Frontal cortex (tissue), 4 donors: ENCODE data around the gene ASIC4. TPM values are rescaled to one million over a fixed set of nuclear protein-coding genes. Genes with fewer than 3 reads are reported as not detected.

ENCODE experiments used
- DNase-seq, 2 donors: peaks; one replicate each; pipeline ENCODE4 v3.0.0; 2012; ENCODE audit warnings: low spot score in 2 of 2
- FAIRE-seq: peaks from 2 replicates; lab custom pipeline; 2012; peaks lifted over from hg19 to GRCh38; lab: Jason Lieb, UNC
- total RNA-seq: library from RNA; depleted of rRNA; stranded (reverse); fragments of >200 nt; gene quantifications from one replicate; pipeline ENCODE4 v1.2.3, GENCODE V29; 2014
- donor health status: control.
- donor health status: control.
- donor health status: control.

Gene ASIC4
- total RNA-seq, 1 donor from 2014 or later: 2.9 TPM

DNA sequence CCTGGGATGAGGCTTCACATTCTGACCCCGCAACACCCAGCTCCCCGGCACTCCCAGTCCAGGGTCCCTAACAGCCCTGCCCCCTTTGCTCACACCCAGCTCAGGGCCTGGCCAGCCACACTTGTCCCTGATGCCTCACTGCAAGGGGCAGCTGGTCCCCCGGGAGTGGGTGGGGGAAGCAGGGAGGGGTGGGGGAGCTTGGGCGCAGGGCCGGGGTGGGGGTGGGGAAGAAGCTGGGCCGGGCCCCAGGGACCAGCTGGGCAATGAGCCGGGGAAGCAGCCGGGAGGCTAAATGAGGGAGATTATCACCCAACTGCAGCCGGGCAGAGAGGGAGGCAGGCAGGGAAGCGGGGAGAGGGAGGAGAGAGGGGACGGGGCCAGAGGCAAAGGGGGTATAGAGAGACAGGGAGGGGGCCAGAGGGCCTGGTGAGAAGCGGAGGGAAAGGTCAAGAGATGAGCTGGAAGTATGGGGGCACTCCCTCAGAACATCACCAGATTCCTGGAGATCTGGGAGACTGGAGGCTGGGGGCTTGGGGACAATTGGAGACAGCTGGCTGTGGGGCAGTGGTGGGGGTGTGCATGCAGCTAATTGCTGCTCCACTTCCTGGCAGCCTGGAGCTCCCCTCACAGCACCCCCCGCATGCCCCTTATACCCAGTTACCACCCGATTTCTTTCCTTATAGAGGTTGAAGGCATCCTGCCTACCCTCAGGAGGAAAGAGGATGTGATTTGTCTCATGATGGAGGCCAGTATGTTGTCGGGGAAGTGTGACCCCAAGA, 2.5 kb upstream of the ASIC4 start:
- no peak for FAIRE-seq
- no peak for DNase-seq

GRCh38 chr2:219512524-219513216, 1.6 kb upstream of the ASIC4 start:
- DNase-seq: no peak
- no peak for FAIRE-seq

DNA sequence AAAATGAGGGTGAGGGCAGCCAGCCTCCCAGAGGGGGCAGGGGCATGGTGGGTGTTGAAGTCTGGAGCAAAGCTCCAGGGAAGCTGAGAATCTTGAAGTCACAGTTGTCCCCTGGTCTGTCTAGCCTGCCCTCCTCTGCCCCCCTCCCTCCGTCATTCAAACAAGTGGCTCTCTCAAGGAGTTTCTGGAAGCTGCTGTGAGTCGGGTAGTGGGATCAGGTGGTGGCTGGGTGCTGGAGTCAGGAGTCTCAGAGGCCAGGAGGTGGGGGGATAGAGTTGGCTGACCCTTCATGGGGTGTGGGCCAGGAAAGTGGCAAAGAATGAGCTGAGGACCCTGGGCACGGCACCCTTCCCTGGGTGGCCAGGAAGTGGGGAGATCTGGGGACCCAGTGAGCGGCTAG, 495 bp upstream of the ASIC4 start:
- FAIRE-seq (no peak), DNase-seq (no peak)

DNA sequence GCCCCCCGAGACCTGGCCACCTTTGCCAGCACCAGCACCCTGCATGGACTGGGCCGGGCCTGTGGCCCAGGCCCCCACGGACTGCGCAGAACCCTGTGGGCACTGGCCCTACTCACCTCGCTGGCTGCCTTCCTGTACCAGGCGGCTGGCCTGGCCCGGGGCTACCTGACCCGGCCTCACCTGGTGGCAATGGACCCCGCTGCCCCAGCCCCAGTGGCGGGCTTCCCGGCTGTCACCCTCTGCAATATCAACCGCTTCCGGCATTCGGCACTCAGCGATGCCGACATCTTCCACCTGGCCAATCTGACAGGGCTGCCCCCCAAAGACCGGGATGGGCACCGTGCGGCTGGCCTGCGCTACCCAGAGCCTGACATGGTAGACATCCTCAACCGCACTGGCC, 554 bp downstream of the ASIC4 start:
- FAIRE-seq (no peak), DNase-seq (no peak)

DNA sequence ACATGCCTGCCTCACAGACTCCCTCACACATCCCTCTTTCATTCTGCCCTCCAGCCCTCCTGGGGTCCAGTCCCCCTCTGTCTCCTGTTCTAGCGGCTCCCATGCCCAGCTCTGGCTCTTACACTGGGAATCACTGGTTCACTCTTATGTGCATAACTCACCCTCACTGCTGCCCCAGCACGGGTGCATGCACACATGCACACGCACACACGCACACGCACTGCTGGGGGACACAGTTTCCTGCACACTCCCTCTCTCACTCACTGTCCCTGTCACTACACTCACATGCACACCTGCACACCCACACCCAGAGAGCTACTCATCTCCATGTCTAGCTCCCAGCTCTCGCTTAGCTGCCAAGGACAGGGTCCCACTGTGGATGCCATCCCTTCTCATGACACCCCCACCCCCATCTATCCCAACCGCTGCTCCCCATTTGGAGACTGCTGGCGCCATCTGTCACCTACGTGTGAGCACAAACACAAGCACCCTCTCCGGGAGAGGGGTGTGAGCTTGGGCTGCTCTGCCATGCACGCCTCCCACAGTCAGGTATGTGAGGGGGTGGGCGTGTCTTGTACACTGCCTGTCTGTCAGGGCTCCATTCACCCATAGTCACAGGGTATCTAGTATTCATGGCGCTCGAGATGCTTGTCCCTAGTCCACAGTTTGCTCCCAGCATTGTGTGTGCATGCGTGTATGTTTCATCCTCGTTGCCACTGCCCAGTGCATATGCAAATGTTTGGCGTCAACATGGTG, 1.8 kb downstream of the ASIC4 start:
- no peak for FAIRE-seq
- DNase-seq: no peak

DNA sequence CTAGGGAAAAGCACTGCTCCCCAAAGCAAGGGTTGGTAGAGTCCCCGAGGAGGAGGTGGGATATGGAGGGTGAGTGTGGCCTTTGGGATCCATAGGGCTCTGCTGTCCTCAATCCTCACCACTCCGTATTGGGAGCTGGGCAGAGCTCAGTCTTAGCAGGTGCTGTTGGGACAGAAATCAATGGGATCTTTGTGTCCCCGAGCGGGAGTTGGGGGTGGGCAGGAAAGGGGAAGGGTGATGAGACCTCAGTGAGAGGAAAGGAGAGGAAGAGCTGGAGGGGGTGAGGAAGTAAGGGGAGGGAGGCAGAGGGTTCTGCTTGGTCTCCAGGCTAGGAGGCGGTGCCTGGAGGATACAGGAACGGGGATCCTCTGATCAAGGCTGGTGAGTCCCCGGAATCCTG, 2.6 kb downstream of the ASIC4 start:
- no peak for DNase-seq

GRCh38 chr2:219517954-219518778, 3.9 kb downstream of the ASIC4 start:
- DNase-seq: no peak
- FAIRE-seq: no peak

More for the DNA sequence above, 2.6 kb downstream of the ASIC4 start:
- FAIRE-seq: no peak

GRCh38 chr2:219519526-219519916, 5.2 kb downstream of the ASIC4 start:
- DNase-seq: no peak
- no peak for FAIRE-seq

DNA sequence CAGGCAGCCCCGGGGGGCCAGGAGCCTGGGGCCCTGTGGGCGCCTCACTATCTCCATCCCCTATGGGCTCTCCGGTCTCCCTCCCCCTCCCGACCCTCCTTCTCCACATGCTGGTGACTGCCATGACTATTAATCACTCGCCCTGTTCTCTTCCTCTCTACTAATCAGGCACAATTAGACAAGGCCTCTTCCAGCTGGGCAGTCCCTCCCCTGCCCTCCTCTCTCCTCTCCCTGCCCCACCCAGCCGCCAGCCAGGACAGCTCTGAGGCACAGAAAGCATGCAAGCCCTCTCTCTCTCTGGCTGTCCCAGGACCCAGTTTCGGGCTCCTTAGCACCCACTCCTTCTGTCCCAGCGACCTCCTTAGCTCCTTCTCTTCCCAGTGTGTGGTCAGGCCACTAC, 5.8 kb downstream of the ASIC4 start:
- DNase-seq (no peak), FAIRE-seq (no peak)

- peak in 1 of 2 donors; percentile 64 for DNase-seq
Observed at GRCh38 chr2:219521066-219521880, 7.0 kb downstream of the ASIC4 start.

GRCh38 chr2:219522111-219523030, 8.1 kb downstream of the ASIC4 start:
- DNase-seq (peak in 1 of 2 donors; percentile 77), FAIRE-seq (no peak)

More at GRCh38 chr2:219521066-219521880, 7.0 kb downstream of the ASIC4 start:
- no peak for FAIRE-seq

DNA sequence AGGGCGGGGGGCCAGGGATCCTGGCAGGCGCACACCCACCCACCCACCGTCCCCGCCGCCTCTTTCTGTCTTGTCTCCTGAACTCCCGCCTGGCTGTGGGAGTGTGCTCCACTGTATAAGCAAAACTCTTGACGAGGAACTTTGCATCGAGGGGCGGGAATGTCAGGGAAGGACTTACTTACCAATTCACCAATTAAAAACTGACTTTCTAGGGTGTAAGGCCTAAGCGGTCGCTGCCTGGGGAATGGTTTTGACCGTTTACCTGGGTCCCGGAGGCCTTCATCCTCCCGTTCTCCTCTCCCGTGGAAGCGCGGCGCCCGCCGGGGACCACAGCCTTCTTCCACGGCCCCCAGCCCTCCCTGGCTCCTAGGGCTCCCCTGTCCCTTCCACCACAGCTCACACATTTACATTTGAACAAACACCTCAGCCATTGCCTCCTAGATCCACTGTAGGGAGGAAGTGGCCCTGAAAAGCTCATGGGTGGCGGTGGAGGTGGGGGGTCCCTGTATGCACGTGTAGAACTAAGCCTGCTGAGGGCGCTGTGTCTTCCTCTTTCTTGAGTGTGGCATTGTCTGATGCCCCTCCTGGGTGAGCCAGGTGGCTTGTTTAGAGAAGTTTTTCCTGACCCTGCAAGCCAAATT, 8.9 kb downstream of the ASIC4 start:
- DNase-seq: no peak
- FAIRE-seq: no peak

GRCh38 chr2:219524817-219525216, 10.5 kb downstream of the ASIC4 start:
- DNase-seq (no peak), FAIRE-seq (no peak)

- DNase-seq: no peak
- FAIRE-seq: no peak
Observed at GRCh38 chr2:219525533-219526232, 11.4 kb downstream of the ASIC4 start.

DNA sequence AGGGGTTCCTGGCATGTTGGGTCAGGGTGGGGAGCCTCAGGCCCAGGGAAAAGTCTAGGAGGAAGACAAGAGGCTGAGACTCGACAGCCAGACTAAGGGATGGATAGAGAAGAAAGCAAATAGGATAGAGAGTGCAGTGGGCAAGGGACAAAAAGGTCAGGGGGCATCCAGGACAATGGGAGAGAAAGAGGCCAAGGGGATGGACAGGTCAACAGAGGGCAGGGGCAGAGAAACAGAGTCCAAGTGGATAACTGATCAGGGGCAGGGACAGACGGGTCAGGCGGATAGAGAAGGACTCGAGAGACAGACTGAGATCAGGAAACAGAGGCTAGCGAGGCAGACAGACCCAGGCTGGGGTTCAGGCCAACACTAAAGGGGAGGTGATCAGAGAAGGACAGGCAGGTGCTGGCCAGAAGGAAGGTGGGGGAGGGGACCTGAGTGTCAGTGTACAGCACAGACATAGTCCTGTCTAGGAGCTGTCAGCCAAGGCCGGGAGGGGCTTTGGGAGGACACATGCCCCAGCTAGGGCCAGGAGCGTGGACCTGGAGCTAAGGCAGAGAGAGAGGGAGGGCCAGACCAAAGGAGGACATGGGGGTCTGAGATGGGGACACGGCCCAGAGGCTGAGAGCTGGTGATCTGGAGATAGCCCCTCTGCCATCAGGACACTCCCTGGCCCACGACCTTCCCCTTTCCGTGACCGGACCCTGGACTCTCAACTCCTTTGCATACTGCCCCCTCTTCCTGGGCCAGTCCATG, 12.2 kb downstream of the ASIC4 start:
- DNase-seq (no peak), FAIRE-seq (no peak)

DNA sequence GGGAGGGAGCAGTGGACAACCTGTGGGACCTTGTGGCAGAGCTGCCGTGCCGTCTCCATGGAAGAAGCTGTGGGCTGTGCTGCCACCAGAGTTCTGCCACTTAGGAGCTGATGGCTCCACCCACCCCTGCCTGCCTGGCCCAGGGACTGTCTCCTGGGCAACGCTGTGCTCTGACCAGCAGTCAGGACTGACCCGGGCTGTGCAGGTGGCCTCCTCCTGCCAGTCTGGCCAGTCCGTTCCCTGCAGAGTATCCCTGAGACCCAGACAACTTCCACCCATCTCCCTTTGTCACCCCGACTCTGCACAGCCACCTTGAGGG, 12.8 kb downstream of the ASIC4 start:
- DNase-seq (no peak), FAIRE-seq (no peak)
